GM12865 (cell line): ENCODE data around the gene ARID5B.

Experiments
- DNase-seq: peaks from one replicate; pipeline ENCODE4 v3.0.0; 2010; ENCODE audit warnings: low read depth
- H3K4me3 ChIP-seq: 2 replicates; pipeline ENCODE4 v1.5.1; 2011; ENCODE audit warnings: mild to moderate bottlenecking, low read depth, low read length, control low read depth
- TF ChIP-seq, protein P1 (sequence below): IDR thresholded peaks from 2 replicates; pipeline ENCODE4 v1.5.1; 2011; ENCODE audit warnings: low read length, control low read depth, low read depth, inconsistent platforms; ENCODE audit not compliant: insufficient read depth; ENCODE audit errors: missing control alignments

ARID5B gene

DNA sequence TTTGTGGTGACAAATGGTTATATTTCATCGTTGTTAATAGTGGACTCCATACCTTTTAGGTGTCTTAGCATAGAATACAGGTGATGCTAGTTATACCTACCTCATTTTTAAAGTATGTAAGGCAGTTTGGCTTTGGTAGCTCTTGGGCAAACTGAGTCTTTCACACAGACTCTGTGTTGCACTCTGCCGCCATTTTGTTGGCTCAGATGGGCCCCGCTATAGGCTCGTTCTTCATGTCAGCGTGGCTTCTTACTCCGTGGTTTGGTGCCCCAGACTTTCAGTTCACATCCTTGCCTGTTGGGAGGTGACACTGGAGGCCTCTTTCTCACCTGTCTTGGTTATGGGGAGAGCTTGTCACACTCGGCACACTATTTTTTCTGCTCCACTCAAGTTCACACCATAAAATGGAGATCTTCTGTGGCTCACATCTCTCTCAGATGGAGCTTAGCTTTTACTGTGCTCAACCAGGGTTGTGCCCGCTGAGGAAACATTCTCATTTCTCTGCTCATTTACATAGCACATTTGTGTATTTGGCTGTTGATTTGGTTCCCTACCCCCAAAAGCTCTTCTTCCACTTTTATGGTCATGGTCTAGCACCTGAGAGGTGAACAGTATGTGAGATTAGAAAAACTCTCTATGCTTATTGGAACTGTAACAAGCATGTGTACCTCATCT lies 178.5 kb downstream of the ARID5B start:
- peak overlapping the region; percentile 11 for H3K4me3 ChIP-seq
- TF ChIP-seq, protein P1, sequence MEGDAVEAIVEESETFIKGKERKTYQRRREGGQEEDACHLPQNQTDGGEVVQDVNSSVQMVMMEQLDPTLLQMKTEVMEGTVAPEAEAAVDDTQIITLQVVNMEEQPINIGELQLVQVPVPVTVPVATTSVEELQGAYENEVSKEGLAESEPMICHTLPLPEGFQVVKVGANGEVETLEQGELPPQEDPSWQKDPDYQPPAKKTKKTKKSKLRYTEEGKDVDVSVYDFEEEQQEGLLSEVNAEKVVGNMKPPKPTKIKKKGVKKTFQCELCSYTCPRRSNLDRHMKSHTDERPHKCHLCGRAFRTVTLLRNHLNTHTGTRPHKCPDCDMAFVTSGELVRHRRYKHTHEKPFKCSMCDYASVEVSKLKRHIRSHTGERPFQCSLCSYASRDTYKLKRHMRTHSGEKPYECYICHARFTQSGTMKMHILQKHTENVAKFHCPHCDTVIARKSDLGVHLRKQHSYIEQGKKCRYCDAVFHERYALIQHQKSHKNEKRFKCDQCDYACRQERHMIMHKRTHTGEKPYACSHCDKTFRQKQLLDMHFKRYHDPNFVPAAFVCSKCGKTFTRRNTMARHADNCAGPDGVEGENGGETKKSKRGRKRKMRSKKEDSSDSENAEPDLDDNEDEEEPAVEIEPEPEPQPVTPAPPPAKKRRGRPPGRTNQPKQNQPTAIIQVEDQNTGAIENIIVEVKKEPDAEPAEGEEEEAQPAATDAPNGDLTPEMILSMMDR = no peak
- DNase-seq = peak; percentile 86

DNA sequence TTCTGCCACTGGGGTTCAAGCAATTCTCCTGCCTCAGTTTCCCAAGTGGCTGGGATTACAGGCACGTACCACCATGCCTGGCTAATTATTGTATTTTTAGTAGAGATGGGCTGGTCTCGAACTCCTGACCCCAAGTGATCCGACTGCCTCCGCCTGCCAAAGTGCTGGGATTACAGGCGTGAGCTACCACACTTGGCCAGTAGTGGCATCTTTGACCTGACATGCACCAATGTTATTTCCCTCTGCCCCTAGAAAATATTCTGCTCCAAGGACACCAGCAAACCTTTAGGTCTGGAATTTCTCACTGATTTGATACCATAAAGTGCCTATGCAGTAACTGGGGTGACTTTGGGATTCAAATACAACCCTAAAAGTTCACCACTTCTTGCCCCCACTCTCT lies 179.4 kb downstream of the ARID5B start:
- H3K4me3 ChIP-seq = no peak overlapping the region
- TF ChIP-seq, protein P1 = peak; percentile 11
- DNase-seq = no peak

DNA sequence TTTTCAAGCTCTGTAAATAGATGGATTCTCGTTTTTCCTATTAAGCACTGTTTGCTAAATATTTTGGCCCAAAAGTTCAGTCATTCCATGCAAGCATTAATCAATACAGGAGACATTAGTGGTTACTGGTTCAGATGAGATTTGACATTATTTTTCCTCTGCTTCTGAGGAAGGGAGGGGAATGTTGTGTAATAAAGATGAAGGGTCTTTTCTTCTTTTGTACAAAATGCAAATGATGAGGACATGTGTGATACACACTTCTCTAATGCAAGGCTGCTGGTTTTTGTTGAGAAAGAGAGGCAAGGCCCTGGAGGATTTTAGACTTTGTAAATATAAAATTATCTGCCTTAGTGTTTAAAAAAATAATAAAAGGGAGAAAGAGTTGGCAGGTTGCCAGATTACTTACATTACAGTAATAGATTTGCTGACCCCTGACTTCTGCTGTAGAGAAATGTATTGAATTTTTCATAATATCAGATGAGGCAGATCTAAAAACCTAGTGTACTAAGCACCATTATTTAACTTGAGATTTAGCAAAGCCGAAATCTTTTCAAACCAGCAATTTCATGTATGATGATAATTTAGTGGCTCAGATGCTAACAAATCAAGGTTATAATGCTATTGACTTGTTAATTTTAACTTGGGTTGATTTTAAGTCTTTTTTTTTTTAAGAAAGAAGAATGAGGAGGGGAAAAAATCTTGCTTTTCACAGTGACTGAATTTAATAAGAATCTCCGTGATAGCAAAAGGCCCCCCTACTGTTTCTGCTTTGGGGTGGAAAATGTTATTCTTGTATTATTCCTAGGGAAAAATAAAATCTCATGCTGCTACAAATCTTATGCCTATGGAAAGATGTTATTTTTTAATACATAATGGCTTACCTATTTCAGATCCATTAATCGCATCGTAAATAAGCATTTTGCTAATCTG lies 180.1 kb downstream of the ARID5B start:
- no peak for DNase-seq
- TF ChIP-seq, protein P1 = no peak
- peak overlapping the region; percentile 40 for H3K4me3 ChIP-seq

DNA sequence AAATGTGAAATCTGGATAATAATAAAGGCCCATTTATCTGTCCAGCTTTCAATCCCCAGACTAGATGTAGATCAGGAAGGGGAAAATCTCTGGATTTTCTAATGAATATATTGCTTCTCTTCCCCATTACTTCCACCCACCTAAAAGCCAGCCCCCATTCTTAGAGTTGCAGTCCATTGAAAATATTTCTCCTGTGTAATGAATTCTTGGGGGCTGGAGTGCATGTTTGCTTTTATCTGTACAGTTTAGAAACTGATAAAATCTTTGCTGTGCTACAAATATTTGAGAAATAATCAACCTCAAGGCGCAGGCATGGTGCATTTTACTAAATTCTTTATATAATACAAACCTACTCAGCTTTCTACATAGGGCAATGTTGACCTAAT lies 180.8 kb downstream of the ARID5B start:
- H3K4me3 ChIP-seq = peak overlapping the region; percentile 40
- TF ChIP-seq, protein P1 = no peak
- DNase-seq = no peak

DNA sequence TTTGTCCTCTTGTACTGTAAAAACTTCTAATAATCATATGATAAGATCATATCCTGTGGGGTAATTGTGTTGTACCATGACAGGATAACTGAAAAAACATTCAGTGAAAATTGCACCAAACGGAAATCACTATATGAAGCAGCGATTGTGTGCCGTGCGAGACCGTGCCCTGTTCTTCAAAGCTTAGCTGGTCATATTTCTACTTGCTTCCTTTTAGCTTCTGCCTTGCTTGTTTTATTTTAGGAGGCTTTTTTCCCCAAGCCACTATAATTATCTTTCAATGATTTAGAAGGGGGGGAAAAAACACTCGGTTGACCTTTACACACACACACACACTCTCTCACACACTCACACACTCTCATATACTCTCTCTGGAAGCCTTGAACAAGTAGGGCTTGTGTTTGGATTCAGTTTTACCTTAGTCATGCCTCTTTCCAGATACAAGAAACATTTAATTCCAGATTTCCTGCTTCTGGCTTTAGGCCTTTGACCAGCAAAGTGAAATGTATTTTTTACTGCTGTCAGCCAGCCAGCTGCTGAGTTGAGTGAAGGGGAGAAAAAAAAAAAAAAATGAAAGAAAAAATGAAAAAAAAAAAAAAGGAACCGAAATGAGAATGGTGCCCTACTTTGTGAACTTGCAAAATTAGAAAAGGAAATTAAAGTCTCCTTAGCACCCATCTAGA lies 181.4 kb downstream of the ARID5B start:
- peak overlapping the region; percentile 40 for H3K4me3 ChIP-seq
- peak; percentile 79 for DNase-seq
- TF ChIP-seq, protein P1 = no peak

DNA sequence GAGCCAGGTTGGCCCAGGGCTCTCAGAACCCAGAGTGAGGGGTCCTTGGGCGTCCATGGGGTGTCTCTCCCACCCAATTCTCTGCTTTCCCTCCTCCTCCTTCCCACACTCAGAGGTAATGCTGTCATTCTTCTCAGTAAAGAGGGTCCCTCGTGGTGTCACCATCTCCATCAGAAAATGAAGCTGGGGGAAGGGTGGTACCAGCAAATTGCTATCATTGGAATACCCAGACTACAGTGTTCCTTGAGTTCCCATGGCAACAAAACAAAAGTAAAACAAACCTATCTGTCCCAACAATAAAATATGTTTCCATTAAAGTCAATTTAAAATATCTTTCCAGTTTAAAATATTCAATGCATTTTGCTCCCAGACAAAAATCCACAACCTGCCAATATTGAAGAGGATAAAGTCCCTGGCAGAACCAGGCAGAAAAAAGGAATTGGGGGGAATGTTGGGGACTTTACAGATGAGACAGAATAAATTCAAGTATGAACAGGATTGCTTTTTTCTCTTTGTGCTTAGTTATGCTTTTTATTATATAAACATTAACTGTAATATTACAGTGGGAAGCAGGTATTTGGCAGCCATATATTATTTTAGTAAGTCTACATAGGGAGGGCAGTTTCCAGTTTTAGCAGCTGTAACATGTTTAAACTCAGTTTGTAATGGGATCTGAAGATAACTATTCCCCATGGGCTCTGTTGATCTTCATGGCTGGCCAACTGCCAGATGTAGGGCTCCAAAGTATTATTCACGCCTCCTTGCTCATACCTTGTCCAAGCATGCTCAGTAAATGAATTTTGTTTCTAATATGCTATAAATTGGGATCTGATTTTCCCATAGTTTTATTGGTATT lies 182.1 kb downstream of the ARID5B start:
- no peak overlapping the region for H3K4me3 ChIP-seq
- TF ChIP-seq, protein P1 = no peak

More for the DNA sequence above, 182.1 kb downstream of the ARID5B start:
- no peak for DNase-seq
